A204.1 (cell line): ENCODE results near the gene TTLL10.
"Not testable (repeated sequence)": the region's sequence is repeated elsewhere in the genome, so short reads cannot be mapped to it uniquely, and the experiment has no call there.

Experiments
- FAIRE-seq: peaks from 2 replicates; lab custom pipeline; 2012; peaks lifted over from hg19 to GRCh38; lab: Jason Lieb, UNC

The TTLL10 gene

DNA sequence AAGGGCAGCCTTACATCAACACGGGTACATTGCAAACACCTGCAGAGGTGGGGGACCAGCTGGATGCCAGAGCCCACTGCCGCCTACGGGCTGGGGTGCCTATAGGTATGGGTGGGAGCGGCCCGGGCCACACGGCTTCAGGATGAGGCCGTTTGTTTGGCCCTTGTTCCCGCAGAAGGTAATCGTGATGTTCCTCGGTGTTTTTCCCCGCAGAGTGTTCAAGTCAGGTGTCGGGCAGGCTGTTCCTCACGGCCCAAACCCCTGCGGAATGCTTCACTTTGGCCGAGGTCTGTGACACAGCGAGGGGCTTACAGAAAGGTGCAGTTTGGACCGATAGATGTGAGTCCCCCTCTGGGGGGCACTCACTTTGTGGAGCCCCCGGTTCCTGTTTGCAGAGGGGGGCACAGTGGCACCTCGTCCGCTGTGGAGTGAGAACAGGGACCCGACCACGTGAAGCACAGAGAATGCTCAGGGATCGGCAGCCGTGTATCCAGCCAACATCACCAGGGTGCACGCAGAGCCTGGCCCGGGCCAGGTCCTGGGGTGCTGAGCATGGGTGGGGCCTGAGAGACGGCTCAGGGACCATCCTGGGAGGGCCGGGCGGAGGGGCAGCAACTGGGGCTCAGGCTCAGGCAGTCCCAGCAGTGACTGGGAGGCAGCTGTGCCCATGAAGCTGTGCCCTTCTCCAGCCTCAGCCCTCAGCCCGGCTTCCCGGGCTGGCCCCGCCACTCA is 453 bp upstream of the TTLL10 start:
- no peak for FAIRE-seq

DNA sequence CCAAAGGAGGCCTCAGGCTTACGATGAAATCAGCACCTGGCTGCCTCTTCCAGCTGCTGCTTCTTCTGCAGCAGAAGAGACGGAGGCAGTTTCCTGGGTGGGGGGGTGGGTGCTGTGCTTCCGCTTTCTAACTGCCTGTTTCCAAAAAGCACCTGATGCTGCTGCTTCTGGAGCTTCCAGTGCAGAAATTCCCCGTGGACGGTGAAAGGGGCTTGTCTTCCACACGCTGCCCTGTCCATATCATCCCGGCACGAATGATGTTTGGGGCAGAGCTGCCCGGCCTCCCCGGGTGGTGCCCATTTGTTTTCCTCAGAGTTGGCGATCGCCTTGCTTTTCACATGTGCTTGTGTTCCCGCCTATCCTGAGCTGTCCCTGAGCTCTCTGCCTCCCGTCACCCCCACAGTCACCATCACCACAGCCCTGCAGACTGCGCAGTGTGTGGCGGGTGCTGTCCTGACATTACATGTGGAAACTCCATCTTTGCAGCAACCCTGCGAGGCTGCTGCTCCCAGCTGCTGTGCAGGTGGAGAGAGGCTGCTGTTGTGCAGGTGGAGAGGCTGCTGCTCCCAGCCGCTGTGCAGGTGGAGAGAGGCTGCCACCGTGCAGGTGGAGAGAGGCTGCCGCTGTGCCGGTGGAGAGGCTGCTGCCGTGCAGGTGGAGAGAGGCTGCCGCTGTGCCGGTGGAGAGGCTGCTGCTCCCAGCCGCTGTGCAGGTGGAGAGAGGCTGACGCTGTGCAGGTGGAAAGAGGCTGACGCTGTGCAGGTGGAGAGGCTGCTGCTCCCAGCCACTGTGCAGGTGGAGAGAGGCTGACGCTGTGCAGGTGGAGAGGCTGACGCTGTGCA is 1.8 kb downstream of the TTLL10 start:
- FAIRE-seq: no peak

DNA sequence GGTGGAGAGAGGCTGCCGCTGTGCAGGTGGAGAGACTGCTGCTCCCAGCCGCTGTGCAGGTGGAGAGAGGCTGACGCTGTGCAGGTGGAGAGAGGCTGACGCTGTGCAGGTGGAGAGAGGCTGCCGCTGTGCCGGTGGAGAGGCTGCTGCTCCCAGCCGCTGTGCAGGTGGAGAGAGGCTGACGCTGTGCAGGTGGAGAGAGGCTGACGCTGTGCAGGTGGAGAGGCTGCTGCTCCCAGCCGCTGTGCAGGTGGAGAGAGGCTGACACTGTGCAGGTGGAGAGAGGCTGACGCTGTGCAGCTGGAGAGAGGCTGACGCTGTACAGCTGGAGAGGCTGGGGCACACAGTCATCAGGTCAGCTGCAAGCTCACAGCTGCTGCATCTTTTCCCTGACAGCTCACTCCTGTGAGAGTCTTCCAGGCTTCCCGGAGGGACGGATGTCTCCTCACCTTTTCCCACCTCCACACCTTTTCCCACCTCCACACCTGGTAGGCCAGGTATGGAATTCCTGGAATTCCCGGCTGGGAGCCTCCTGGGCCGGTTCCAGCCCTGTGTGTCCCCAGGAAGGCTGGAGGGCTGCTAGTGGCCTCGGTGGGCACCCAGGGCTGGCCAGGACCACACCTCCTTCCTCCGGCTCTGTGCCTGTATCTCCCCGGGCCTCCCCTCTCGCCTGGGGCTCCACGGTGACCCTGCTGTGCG is 2.5 kb downstream of the TTLL10 start:
- not testable (repeated sequence) for FAIRE-seq

DNA sequence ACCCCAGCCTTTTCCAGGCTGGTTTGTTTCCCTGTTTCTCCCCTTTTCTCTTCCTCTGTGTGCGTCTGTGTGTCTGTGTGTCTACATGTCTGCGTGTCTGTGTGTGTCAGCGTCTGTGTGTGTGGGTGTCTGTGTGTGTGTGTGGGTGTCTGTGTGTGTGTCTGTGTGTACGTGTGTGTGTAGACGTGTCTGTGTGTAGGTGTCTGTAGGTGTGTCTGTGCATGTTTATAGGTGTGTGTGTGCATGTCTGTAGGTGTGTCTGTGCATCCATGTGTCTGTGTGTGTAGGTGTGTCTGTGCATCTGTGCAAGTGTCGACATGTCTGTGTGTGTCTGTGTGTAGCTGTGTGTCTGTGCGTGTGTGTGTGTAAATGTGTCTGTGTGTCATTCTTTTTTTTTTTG is 3.3 kb downstream of the TTLL10 start:
- FAIRE-seq: no peak

DNA sequence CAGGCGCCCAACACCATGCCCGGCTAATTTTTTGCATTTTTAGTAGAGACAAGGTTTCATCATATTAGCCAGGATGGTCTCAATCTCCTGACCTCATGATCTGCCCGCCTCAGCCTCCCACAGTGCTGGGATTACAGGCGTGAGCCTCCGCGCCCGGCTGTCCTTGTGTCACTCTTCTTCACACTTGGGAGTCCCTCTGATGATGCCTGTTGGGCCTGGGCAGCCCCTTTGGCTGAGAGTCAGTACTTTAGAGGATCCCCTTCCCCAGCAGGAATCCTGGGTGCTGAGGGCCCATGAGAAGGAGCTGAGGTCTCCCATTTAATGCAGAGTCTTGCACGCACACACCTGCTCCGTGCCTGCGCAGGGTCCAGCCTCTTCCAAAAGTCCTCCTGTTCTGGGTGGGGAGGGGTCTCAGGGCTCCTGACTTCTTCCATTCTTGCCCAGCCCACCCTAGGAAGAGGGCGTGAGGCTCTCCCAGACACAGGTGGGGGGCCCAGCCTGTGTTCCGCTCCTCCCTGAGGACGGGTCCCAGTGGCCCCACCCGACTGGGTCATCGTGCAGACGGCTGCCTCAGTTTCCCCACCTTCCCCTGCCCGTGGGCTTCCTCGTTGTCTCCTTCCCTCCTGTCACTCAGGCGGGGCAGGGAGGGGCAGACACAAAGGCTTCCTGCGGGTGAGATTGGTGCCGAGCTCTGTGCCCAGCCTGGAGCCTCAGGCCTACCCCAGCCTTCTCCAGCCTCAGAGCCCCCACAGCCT is 3.9 kb downstream of the TTLL10 start:
- FAIRE-seq: no peak

DNA sequence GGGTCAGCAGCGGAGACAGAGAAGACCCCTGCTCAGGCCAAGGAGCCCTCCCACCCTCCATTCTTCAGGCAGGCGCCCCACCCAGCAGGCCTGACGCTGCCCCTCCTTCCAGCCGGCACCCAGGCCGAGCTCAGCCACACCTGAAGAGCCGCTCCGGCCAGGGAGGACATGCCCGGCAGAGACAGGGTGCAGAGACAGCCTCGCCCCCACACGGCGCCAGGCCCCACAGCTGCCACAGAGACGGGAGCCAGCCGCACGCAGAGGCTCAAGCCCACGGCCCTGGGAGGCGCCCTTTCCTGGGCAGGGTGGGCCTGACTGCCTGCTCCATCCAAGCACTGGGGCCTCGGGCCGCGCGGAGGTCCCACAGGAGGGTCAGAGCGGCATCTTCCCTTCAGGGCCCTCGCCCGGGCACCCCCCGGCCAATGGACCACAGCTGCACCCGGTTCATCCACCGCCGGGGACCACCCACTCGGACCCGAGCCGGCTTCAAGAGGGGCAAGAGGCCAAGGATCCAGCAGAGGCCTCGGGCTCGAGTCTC is 5.2 kb downstream of the TTLL10 start:
- FAIRE-seq: no peak

DNA sequence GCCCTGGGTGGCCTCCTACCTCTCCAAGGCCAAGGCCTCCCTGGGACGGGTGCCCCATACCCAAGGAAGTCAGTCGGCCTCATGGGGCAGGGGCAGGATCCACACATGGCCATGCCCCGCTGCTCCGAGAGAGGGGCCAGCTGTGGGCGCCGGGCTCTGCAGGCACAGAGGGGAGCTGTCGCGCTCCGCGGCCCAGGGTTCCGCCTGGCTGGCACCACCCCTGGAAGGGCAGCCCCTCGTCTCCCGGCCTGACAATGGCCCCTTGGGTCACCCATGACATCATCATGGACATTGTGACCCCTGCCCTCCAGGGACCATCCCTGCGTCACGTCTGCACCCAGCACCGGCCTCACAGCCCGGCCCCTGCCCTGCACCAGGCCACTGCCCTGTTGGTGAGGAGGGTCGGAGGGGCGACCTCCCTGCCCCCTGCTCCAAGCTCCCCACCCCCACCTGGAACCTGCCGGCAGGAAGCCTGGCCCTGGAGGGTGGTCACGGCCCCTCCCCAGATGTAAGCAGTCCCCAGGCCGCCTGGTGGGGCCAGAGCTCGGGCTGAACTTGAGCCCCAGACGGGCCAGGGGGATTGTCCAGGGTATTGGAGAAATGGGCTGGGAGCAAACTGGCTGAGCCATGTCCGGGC is 5.8 kb downstream of the TTLL10 start:
- FAIRE-seq: no peak

DNA sequence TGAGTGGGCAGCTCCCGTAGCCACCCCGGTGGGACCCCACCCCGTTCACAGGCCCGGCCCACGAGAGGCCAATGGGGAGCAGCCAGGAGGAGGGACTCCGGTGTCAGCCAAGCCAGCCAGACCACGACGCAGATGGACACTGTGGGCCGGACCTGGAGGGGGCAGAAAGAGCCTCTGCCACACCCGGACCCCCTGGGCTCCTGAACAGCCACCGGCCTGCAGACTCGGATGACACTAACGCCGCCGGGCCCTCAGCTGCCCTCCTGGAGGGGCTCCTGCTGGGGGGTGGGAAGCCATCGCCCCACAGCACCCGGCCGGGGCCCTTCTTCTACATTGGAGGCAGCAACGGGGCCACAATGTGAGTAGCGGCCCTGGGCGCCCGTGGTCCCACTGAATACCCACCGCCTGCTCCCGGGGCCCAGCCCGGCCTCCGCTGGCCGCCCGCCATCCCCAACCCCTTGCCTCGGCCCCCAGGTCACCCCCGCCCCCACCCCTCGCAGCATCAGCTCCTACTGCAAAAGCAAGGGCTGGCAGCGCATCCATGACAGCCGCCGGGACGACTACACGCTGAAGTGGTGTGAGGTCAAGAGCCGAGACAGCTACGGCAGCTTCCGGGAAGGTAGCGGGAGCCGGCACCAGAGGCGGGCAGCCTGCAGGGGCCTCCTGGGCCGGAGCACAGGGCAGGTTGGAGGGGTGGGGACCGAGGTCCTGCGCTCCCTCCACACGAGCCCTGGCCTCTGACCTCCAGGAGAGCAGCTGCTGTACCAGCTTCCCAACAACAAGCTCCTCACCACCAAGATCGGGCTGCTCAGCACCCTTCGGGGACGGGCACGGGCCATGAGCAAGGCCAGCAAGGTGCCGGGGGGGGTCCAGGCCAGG is 6.5 kb downstream of the TTLL10 start:
- FAIRE-seq: no peak

DNA sequence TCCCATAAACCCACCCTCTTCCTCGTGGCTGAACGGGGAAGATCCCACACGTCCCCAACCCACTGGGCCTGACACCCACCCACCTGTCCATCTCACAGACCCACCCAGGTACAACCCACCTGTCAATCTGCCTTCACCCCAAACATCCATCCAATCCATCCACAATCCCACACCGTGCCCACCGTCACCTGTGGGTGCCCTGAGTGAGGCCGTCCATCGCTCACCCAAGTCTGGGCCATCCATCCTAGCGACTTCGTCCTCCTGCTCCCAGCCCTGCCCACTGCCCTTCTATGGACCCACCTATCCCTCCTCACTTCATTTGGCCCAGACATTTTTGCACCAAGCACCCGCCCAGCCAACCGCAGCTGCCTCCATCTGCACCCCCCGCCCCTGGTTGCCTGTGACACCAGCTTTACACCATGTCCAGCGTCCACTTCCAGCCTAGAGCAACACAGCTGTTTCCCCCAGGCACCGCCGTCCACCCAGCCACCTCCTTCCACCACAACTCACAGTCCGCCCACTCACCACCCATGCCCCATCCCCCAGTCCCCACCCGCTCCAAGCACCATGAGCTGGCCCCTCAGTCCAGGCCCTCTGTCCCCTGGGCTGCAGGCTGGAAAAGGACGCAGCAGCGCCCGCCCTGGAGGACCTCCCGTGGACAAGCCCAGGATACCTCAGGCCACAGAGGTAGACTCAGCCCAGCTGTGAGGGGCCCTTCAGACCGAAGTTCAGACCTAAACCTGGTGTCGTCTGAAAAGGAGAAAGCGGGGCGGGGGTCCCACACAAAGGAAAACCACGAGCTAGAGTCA is 7.7 kb downstream of the TTLL10 start:
- FAIRE-seq: no peak

DNA sequence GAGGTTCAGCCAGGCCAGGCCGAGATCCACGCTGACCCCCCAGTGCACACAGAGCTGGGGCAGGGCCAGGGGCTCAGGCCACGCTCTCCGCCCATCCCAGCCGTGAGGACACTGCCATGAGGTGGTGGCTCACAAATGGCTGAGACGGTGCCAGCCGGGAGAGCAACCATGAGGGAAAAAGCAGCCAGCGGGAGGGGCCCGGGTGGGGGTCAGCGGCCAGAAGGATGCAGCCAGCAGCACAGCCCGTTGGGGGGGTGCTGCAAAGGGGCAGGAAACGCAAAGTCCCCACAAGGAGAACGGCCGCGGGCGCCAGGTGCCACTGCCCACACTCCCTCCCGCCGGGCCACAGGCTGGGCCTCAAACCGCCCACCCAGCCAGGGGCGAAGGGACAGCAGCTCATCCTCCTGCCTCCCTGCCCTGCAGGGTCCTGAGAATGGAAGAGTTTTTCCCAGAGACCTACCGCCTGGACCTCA is 8.3 kb downstream of the TTLL10 start:
- no peak for FAIRE-seq

DNA sequence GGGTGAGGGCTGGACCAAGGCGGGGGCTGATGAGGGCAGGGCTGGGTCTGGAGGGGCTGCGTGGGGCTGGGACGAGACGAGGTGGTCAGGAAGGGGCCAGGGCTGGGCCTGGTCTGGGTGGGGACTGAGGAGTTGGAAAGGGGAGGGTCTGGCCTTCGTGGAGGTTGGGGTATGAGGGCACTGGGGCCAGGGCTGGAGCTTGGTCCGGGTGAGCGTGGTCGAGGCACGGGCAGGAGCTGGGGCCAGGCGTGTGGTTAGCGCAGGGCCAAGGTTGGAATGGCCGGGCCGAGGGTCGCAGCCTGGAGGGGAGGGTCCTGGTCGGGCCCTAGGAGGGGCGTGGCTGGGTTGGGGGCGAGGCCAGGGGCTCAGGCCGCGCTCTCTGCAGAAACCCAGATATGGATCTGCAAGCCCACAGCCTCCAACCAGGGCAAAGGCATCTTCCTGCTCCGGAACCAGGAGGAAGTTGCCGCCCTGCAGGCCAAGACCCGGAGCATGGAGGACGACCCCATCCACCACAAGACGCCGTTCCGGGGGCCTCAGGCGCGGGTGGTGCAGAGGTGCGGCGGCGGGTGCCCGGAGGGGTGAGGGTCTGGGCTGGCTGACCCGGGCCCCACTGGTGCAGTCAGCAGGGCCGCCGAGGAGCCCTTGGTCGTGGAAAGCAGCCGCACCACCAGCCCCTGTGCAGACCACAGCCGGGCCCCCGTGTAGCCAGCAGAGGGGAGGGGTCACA is 9.0 kb downstream of the TTLL10 start:
- FAIRE-seq: no peak

DNA sequence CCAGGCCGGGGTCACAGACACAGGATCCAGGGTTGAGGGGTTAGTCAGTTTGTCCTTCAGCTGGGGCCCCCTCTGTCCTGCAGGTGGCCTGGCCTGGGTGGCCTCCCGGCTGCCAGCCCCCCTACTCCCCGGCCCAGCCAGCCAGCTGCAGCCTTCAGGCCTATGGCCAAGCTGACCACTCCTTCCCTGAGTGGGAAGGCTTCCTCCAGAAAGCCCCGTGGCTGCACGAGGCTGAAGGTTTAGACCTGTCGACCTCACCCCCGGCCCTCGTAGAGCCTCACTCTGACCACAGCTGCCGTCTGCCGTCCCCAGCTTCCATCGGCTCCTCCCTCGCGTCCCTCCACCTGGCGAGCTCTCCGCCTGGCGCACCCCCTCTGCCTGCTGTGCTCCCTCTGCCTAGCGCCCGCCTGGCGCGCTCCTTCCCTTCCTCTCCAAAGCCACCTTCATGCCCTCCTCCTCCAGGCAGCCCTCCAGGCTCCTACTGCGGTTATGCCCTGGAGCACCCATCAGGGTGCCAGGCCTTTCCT is 9.6 kb downstream of the TTLL10 start:
- FAIRE-seq: no peak

DNA sequence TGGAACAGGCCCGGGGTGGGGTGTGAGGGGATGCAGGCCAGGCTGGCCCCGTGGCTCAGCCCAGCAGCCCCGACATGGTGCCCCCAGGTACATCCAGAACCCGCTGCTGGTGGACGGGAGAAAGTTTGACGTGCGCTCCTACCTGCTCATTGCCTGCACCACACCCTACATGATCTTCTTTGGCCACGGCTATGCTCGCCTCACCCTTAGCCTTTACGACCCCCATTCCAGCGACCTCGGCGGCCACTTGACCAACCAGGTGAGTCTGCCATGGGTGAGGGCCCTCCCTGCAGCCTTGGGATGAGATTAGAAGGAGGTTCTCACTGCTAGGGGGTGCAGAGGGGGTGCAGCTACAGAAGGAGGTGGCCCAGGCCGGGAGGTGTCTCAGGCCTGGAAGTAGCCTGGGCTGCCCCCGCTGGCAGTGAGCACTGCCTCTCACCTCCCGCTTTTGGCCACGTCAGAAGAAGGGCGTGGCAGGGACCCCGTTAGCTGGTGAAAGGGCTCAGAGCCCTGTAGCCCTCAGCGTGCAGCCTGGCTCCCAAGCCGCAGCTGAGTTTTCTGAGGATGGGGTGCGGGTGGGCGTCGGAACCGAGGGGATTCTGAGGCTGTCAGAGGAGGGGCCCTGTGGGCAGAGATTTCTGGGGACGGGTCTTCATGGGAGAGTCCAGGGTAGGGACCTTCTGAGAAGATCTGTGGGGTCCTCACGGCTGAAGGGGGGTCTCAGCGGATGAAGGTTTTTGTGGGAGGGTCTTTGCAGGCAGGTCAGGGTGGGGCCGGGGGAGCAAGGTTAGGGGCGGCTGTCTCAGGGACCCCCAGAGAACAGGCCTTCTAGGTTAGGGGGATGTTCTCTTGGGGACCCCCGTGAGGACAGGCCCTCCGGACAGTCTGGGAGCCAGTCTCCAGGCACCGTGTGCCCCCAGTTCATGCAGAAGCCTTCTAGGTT is 10.4 kb downstream of the TTLL10 start:
- no peak for FAIRE-seq

DNA sequence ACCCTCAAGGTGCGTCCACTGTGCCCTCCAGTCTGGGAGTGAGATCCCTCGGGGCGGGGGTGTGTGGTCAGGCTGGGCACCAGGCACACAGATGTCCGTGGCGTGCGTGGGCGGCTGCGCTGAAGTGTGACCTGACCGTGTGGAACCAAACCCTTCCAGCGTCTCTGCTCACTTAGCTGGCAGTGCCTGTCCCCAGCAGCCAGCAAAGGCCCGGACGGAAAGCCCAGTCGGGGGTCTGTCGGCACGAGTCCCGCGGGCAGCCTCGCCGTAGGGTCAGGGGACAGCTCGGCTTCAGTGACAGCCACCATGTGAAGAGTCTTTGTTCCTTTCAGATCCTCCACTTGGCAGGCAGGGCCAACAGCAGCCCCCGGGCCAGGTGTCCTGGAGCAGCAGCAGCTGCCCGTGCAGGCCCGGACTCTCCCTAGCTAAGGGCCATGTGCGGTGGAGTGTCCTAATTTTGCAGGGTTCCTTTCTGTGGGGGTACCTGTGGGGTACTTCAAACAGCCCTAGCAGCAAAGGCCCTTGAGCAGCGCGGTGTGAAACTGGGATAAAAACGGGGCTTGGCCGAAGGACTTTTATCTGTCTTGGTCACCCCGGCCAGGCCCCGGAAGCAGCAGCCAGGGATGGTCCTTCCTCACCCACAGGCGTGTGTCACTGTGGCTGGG is 11.6 kb downstream of the TTLL10 start:
- no peak for FAIRE-seq

DNA sequence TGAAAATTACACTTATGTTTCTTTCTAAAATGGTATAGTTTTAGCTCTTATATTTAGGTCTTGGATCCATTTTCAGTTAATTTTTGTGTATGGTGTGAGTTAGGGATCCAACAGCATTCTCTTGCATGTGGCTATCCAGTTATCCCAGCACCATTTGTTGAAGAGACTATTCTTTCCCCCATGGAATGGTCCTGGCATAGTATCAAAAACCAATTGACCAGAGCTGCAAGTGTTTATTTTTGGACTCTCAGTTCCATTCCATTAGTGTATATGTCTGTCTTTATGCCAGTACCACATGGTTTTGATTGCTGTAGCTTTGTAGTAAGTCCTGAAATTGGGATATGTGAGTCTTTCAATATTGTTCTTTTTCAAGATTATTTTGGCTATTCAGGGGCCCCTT is 14.3 kb downstream of the TTLL10 start:
- no peak for FAIRE-seq

DNA sequence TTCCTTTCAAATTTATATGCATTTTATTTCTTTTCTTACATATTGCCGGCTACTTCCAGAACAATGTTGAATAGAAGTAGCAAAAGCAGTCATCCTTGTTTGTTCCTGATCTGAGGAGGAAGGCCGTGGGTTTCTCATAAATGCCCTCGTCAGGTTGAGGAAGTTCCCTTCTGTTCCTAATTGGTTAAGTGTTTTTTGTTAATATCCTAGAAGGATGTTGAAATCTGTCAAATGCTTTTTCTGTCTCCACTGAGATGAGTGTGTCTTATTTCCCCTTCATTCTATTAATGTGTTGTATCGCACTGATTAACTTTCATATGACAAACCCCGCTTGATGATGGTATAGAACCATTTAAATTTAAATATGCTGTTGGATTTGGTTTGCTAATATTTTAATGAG is 15.4 kb downstream of the TTLL10 start:
- no peak for FAIRE-seq

DNA sequence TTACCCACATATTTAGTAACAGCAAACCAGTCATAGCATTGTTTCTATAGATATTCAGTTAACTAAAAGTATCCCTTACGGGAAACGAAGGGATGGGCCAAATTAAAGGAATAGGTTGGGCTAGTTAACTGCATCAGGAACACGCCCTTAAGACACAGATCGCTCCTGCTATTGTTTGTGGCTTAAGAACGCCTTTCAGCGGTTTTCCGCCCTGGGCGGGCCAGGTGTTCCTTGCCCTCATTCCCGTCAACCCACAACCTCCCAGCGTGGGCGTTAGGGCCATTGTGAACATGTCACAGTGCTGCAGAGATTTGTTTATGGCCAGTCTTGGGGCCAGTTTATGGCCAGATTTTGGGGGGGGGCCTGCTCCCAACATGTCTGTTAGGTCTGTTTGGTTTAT is 18.1 kb downstream of the TTLL10 start:
- FAIRE-seq: no peak
